ENCODE results near the gene ZNF235. TPM values are rescaled to one million over a fixed set of nuclear protein-coding genes. Genes with fewer than 3 reads are reported as not detected.
"Not testable (repeated sequence)": the region's sequence is repeated elsewhere in the genome, so short reads cannot be mapped to it uniquely, and the experiment has no call there.

ZNF235 gene
- total RNA-seq, 1 donor, result 4.9 TPM

DNA sequence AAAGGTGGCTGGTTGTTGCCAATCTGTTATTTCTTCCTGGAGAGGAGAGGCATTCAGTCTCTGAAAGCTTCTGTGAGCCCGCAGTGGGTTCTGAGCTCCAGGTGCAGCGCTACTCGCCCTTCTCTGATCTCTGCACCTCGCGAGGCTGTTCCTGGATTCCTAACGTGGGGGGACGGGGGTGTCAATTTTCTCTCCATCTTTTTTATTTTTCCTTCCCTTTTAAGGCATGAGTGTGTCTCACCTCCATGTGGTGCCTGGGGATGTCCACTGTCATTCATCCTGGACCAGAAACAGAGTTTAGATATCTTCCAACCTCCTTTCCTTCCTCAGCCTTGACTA lies 44.5 kb downstream of the ZNF235 start:
- TF ChIP-seq, protein P1, sequence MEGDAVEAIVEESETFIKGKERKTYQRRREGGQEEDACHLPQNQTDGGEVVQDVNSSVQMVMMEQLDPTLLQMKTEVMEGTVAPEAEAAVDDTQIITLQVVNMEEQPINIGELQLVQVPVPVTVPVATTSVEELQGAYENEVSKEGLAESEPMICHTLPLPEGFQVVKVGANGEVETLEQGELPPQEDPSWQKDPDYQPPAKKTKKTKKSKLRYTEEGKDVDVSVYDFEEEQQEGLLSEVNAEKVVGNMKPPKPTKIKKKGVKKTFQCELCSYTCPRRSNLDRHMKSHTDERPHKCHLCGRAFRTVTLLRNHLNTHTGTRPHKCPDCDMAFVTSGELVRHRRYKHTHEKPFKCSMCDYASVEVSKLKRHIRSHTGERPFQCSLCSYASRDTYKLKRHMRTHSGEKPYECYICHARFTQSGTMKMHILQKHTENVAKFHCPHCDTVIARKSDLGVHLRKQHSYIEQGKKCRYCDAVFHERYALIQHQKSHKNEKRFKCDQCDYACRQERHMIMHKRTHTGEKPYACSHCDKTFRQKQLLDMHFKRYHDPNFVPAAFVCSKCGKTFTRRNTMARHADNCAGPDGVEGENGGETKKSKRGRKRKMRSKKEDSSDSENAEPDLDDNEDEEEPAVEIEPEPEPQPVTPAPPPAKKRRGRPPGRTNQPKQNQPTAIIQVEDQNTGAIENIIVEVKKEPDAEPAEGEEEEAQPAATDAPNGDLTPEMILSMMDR (IDR thresholded peaks at IDR 0.05; ENCODE audit: insufficient read depth, low read length), result no peak
- DNase-seq (ENCODE audit: low read depth), result no peak
- H3K4me3 ChIP-seq (ENCODE audit: low read depth, low read length), result peak overlapping the region; percentile 68

DNA sequence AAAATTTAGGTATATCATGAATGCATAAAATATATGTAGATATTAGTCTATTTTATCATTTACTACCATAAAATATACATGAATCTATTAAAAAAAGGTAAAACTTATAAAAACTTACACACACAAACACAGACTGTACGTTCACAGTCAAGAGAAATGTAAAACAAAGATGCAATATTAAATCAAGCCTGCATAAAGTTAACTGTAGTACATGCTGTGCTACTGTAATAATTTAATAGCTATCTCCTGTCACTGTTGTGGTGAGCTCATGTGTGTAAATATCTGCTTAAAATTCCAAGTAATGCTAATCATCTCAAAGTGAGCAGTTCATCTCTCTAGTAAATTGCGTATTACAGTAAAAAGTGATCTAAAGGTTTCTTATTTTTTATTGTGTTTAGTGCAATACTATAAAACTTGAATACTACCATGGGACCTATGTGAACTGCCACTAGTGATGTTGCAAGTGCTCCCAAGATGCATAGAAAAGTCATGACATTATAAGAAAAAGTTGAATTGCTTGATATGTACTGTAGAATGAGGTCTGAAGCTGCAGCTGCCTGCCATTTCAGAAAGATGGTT lies 45.9 kb downstream of the ZNF235 start:
- TF ChIP-seq, protein P1 (IDR thresholded peaks at IDR 0.05; ENCODE audit: insufficient read depth, low read length), result no peak
- no peak overlapping the region for H3K4me3 ChIP-seq (ENCODE audit: low read depth, low read length)
- DNase-seq (ENCODE audit: low read depth), result no peak

DNA sequence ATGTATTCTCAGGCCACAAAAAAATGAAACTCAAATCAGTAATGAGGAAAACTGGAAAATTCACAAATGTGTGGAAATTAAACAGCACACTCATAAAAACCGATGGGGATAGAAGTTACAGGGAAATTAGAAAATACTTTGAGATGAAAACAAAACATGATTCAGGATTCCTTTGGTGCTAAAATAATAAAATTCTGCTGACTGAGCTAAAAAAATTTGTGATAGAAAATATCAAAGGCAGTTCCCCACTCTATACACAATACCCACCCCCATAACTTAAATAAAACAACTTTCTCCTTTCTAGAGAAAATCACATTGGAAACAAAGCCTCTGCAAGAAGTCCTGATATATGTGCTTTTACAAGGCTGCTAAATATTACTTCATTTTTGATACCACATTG lies 46.7 kb downstream of the ZNF235 start:
- TF ChIP-seq, protein P1 (IDR thresholded peaks at IDR 0.05; ENCODE audit: insufficient read depth, low read length), result no peak
- DNase-seq (ENCODE audit: low read depth), result no peak
- H3K4me3 ChIP-seq (ENCODE audit: low read depth, low read length), result no peak overlapping the region

- H3K4me3 ChIP-seq (ENCODE audit: low read depth, low read length), result no peak overlapping the region
- no peak for DNase-seq (ENCODE audit: low read depth)
- TF ChIP-seq, protein P1 (IDR thresholded peaks at IDR 0.05; ENCODE audit: insufficient read depth, low read length), result no peak
These were observed 49.0 kb downstream of the ZNF235 start for GRCh38 chr19:44255705-44256411.

- TF ChIP-seq, protein P1 (IDR thresholded peaks at IDR 0.05; ENCODE audit: insufficient read depth, low read length), result no peak
- H3K4me3 ChIP-seq (ENCODE audit: low read depth, low read length), result no peak overlapping the region
- no peak for DNase-seq (ENCODE audit: low read depth)
These were observed 50.3 kb downstream of the ZNF235 start for GRCh38 chr19:44254496-44254895.

DNA sequence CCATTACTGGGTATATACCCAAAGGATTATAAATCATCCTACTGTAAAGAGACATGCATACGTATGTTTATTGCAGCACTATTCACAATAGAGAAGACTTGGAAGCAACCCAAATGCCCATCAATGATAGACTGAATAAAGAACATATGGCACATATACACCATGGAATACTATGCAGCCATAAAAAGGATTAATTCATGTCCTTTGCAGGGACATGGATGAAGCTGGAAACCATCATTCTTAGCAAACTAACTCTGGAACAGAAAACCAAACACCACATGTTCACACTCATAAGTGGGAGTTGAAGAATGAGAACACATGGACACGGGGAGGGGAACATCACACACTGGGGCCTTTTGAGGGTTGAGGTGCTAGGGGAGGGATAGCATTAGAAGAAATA lies 51.4 kb downstream of the ZNF235 start:
- not testable (repeated sequence) for DNase-seq (ENCODE audit: low read depth); H3K4me3 ChIP-seq (ENCODE audit: low read depth, low read length)

DNA sequence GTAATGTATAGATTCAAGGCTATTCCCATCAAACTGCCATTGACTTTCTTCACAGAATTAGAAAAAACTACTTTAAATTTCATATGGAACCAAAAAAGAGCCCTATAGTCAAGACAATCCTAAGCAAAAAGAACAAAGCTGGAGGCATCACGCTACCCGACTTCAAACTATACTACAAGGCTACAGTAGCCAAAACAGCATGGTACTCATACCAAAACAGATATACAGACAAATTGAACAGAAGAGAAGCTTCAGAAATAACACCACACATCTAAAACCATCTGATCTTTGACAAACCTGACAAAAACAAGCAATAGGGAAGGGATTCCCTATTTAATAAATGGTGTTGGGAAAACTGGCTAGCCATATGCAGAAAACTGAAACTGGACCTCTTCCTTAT lies 52.5 kb downstream of the ZNF235 start:
- not testable (repeated sequence) for H3K4me3 ChIP-seq (ENCODE audit: low read depth, low read length); DNase-seq (ENCODE audit: low read depth)

- no peak for DNase-seq (ENCODE audit: low read depth)
- TF ChIP-seq, protein P1 (IDR thresholded peaks at IDR 0.05; ENCODE audit: insufficient read depth, low read length), result no peak
- H3K4me3 ChIP-seq (ENCODE audit: low read depth, low read length), result no peak overlapping the region
These were observed 68.4 kb downstream of the ZNF235 start for GRCh38 chr19:44236384-44236783.
